ENCODE measurements around the gene PRDM11.

- TF ChIP-seq POLR2A (IDR thresholded peaks at IDR 0.05) = no peak
- TF ChIP-seq, protein P1, sequence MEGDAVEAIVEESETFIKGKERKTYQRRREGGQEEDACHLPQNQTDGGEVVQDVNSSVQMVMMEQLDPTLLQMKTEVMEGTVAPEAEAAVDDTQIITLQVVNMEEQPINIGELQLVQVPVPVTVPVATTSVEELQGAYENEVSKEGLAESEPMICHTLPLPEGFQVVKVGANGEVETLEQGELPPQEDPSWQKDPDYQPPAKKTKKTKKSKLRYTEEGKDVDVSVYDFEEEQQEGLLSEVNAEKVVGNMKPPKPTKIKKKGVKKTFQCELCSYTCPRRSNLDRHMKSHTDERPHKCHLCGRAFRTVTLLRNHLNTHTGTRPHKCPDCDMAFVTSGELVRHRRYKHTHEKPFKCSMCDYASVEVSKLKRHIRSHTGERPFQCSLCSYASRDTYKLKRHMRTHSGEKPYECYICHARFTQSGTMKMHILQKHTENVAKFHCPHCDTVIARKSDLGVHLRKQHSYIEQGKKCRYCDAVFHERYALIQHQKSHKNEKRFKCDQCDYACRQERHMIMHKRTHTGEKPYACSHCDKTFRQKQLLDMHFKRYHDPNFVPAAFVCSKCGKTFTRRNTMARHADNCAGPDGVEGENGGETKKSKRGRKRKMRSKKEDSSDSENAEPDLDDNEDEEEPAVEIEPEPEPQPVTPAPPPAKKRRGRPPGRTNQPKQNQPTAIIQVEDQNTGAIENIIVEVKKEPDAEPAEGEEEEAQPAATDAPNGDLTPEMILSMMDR (IDR thresholded peaks at IDR 0.05) = no peak
Observed at GRCh38 chr11:45147891-45148675, 1.6 kb downstream of the PRDM11 start.

Data from body of pancreas (tissue), 4 donors.